GM12801 (cell line): ENCODE data around the gene CDC73.

ENCODE experiments used
- CTCF ChIP-seq: IDR thresholded peaks from one replicate; pipeline ENCODE4 v1.5.1; 2011; ENCODE audit warnings: control low read depth; ENCODE audit not compliant: insufficient read length; ENCODE audit errors: extremely low read depth

CDC73 gene

DNA sequence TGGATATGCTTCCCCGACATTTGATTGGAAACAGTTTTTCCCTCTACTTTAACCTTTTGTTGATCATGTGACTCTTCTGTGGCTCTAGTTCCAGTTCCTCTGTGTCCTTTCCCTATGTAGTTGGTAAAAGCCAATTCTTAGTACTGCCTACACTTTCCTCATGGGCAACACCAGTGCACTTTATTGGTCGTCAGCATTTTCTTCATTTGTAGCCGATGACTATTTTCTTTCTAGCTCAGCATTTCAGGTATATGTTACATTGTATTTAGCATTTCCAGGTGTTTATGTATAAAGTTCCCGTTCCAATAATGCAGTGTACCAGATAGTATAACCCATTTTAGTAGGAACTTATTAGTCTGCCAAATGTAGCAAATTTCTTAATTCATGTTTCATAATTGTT lies 92.2 kb downstream of the CDC73 start:
- TF ChIP-seq CTCF, result no peak

- TF ChIP-seq CTCF, result no peak
These were observed 95.1 kb downstream of the CDC73 start for GRCh38 chr1:193216920-193217319.

DNA sequence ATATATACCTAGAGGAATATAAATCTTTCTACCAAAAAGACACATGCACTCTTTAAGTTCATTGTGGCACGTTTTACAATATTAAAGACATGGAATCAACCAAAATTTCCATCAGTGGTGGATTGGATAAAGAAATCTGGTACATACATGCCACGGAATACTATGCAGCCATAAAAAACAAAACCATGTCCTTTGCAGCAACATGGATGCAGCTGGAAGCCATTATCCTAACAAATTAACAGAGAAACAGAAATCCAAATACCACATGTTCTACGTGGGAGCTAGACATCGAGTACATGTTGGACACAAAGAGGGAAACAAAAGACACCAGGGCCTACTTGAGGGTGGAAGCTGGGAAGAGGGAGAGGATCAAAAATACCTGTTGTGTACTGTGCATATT lies 97.6 kb downstream of the CDC73 start:
- TF ChIP-seq CTCF, result no peak

DNA sequence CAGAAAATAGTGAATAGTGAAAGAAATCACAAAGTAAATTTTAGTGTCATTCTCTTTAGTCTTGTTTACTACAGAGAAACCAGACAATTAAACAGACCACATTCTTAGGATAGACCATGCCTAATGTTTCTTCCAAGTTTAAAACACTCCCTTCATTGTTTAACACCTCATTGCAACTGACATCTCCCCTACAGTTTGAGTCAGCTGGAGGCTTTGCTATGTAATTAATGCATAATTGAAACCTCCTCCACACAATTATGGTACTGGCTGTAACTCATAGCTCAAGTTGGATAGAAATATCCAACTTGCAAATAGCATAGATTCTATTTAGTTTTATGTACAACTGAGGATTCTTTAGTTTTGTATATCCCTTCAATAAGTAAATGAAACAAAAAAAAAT lies 99.8 kb downstream of the CDC73 start:
- TF ChIP-seq CTCF, result no peak

GRCh38 chr1:193222056-193222615 lies 100.3 kb downstream of the CDC73 start:
- no peak for TF ChIP-seq CTCF

DNA sequence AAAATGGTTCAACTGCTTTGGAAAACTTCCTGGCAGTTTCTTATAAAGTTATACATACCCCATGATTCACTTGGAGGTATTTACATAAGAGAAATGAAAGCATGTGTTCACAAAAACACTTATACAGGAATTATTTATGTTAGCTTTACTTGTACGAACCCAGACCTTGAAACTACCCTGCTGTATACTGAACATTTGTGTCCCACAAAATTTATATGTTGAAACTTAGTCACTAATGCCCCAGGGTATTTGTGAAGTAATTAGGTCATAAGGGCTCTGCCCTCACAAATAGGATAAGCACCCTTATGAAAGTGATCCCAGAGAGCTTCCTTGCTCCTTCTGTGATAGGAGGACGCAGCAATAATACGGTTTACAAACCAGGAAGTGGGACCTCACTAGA lies 107.3 kb downstream of the CDC73 start:
- no peak for TF ChIP-seq CTCF

- no peak for TF ChIP-seq CTCF
These were observed 112.7 kb downstream of the CDC73 start for GRCh38 chr1:193234530-193234929.
